Activated T-cell treated with anti-CD3 and anti-CD28 coated beads for 24 hours (primary cell): Measurements from ENCODE around the gene GFM2.
A peak's percentile ranks its signal among the peaks of the same experiment; 100 is the strongest.
"Not testable (repeated sequence)": the region's sequence is repeated elsewhere in the genome, so short reads cannot be mapped to it uniquely, and the experiment has no call there.

Source experiments
- DNase-seq: peaks from one replicate; pipeline ENCODE4 v3.0.0-alpha.2; 2020; ENCODE audit warnings: low read depth

The GFM2 gene

GRCh38 chr5:74766849-74767578 lies at the start of gene GFM2, which contains the start of gene NSA2:
Gene GFM2, minus strand, starts transcription at chr5:74767117. Its CDS starts 3,375 bp downstream, at chr5:74763742.
Gene NSA2, plus strand, starts transcription at chr5:74767249. Its CDS starts 112 bp downstream, at chr5:74767361.
- peak; percentile 91 for DNase-seq

- DNase-seq, result no peak
Measured at GRCh38 chr5:74810915-74811314, 44.0 kb upstream of the GFM2 start.

- DNase-seq, result no peak
Measured at GRCh38 chr5:74801941-74802340, 35.0 kb upstream of the GFM2 start.

- DNase-seq, result no peak
Measured at GRCh38 chr5:74801197-74801596, 34.3 kb upstream of the GFM2 start.

GRCh38 chr5:74798977-74799911 lies 32.3 kb upstream of the GFM2 start:
- no peak for DNase-seq

- DNase-seq, result not testable (repeated sequence)
Measured at GRCh38 chr5:74791669-74792068, 24.8 kb upstream of the GFM2 start.

GRCh38 chr5:74787424-74787823 lies 20.5 kb upstream of the GFM2 start:
- DNase-seq, result no peak

- DNase-seq, result no peak
Measured at GRCh38 chr5:74786851-74787250, 19.9 kb upstream of the GFM2 start.

- no peak for DNase-seq
Measured at GRCh38 chr5:74778609-74779008, 11.7 kb upstream of the GFM2 start.

GRCh38 chr5:74772359-74772758 lies 5.4 kb upstream of the GFM2 start:
- no peak for DNase-seq

- DNase-seq, result no peak
Measured at GRCh38 chr5:74767579-74767913, 629 bp upstream of the GFM2 start.

GRCh38 chr5:74766418-74766848 lies 484 bp downstream of the GFM2 start:
- DNase-seq, result no peak

GRCh38 chr5:74765929-74766328 lies 988 bp downstream of the GFM2 start:
- no peak for DNase-seq

- DNase-seq, result no peak
Measured at GRCh38 chr5:74765201-74765600, 1.7 kb downstream of the GFM2 start.

GRCh38 chr5:74763504-74763903 lies 3.4 kb downstream of the GFM2 start:
- DNase-seq, result no peak

- peak; percentile 26 for DNase-seq
Measured at GRCh38 chr5:74762599-74762998, 4.3 kb downstream of the GFM2 start.

GRCh38 chr5:74761241-74761640 lies 5.7 kb downstream of the GFM2 start:
- DNase-seq, result no peak

- not testable (repeated sequence) for DNase-seq
Measured at GRCh38 chr5:74748742-74749141, 18.2 kb downstream of the GFM2 start.

GRCh38 chr5:74738406-74738805 lies 28.5 kb downstream of the GFM2 start:
- DNase-seq, result no peak

GRCh38 chr5:74736759-74737158 lies 30.2 kb downstream of the GFM2 start:
- DNase-seq, result no peak

GRCh38 chr5:74725331-74725730 lies 41.6 kb downstream of the GFM2 start:
- no peak for DNase-seq

GRCh38 chr5:74722271-74722670 lies 44.6 kb downstream of the GFM2 start:
- DNase-seq, result no peak

GRCh38 chr5:74717596-74717995 lies 49.3 kb downstream of the GFM2 start:
- no peak for DNase-seq
